HepG2 (cell line): ENCODE measurements around the gene SPHK2. TPM values are rescaled to one million over a fixed set of nuclear protein-coding genes. Genes with fewer than 3 reads are reported as not detected.

Experiments
- DDIT3 ChIP-seq: sonication (generic); formaldehyde crosslinking; IDR thresholded peaks from 2 replicates; pipeline ENCODE4 v1.4.0; 2020; ENCODE audit warnings: mild to moderate bottlenecking, missing genetic modification reagents
- GATA4 ChIP-seq: sonication (generic); IDR thresholded peaks from 2 replicates; pipeline ENCODE4 v1.6.1; 2016; ENCODE audit warnings: antibody characterized with exemption, low read depth, borderline replicate concordance
- GATAD1 ChIP-seq: IDR thresholded peaks from 2 replicates; pipeline ENCODE4 v1.6.1; 2016; ENCODE audit warnings: missing genetic modification reagents, missing compliant biosample characterization
- HDAC1 ChIP-seq: sonication (generic); formaldehyde crosslinking; IDR thresholded peaks from 2 replicates; pipeline ENCODE4 v1.5.1; 2020; ENCODE audit warnings: mild to moderate bottlenecking, missing genetic modification reagents
- IKZF1 ChIP-seq: fragments of 450-650 bp; IDR thresholded peaks from 2 replicates; pipeline ENCODE4 v1.7.1; 2016
- JUNB ChIP-seq: sonication (generic); formaldehyde crosslinking; IDR thresholded peaks from 2 replicates; pipeline ENCODE4 v1.8.0; 2022; ENCODE audit warnings: missing genetic modification reagents, mild to moderate bottlenecking, borderline replicate concordance
- MEIS1 ChIP-seq: sonication (generic); formaldehyde crosslinking; IDR thresholded peaks from 2 replicates; pipeline ENCODE4 v1.9.0; 2021; ENCODE audit warnings: mild to moderate bottlenecking, missing genetic modification reagents, moderate library complexity, borderline replicate concordance
- NR2F2 ChIP-seq: IDR thresholded peaks from 2 replicates; pipeline ENCODE4 v1.6.1; 2012; ENCODE audit warnings: low read depth, inconsistent platforms, borderline replicate concordance
- PAF1 ChIP-seq: IDR thresholded peaks from 2 replicates; pipeline ENCODE4 v1.6.1; 2016; ENCODE audit warnings: missing genetic modification reagents, missing compliant biosample characterization
- RORA ChIP-seq: sonication (generic); formaldehyde crosslinking; IDR thresholded peaks from 2 replicates; pipeline ENCODE4 v1.5.0; 2020; ENCODE audit warnings: mild to moderate bottlenecking, missing genetic modification reagents, moderate library complexity
- SRSF4 ChIP-seq: fragments of 200-400 bp; formaldehyde crosslinking; IDR thresholded peaks from one replicate; pipeline ENCODE4 v1.6.1; 2018; ENCODE audit warnings: mild to moderate bottlenecking, low read depth, low read length, moderate library complexity; ENCODE audit not compliant: poor library complexity, severe bottlenecking
- ZNF230 ChIP-seq: sonication (generic); formaldehyde crosslinking; IDR thresholded peaks from 2 replicates; pipeline ENCODE4 v1.4.0; 2020; ENCODE audit warnings: mild to moderate bottlenecking, missing genetic modification reagents
- ZNF614 ChIP-seq: IDR thresholded peaks from 2 replicates; pipeline ENCODE4 v1.6.1; 2018; ENCODE audit warnings: missing biosample characterization, missing genetic modification reagents, inconsistent platforms, borderline replicate concordance
- ZNF703 ChIP-seq: sonication (generic); formaldehyde crosslinking; IDR thresholded peaks from 2 replicates; pipeline ENCODE4 v1.5.1; 2020; ENCODE audit warnings: missing genetic modification reagents, mild to moderate bottlenecking, moderate library complexity, borderline replicate concordance
- ZSCAN9 ChIP-seq: IDR thresholded peaks from 2 replicates; pipeline ENCODE4 v1.6.1; 2016; ENCODE audit warnings: borderline replicate concordance
- polyA plus RNA-seq, 8 experiments: library from polyadenylated mRNA; depleted of rRNA in 3 of 8; stranded (reverse) in 7 of 8; unstranded in 1 of 8; fragments of >200 nt; fragmentation: Illumina TruSeq in 4 of 8; extraction: Trizol in 4 of 8; gene quantifications; 2 replicates each; pipeline versions ENCODE4 v1.2.1 to v1.2.3, GENCODE V29; 2011 to 2016; ENCODE audit warnings: low read depth in 4 of 8, missing spikeins in 1 of 8, mixed read lengths in 1 of 8; ENCODE audit not compliant: insufficient read depth in 1 of 8
- total RNA-seq, 5 experiments: library from RNA; depleted of rRNA; stranded (reverse); fragments of >200 nt; fragmentation: Illumina TruSeq; extraction: Trizol; gene quantifications; 2 replicates each; pipeline ENCODE4 v1.2.3, GENCODE V29; 2016; ENCODE audit warnings: low read depth in 1 of 5

SPHK2 gene
- total and polyA plus RNA-seq, 2 of the 13 experiments (the other 11 are each of a cell fraction or from before 2014, with no cell fraction given): 2.9 to 14.4 TPM

GRCh38 chr19:48618916-48619691, at the start of gene SPHK2, which contains the start of gene RPL18 (continued):
- 0 out of 2 replicates have a peak, but pooled peaks have one; percentile 20 for TF ChIP-seq RORA (CRISPR knock-in tag)
- peak; percentile 99 for TF ChIP-seq GATAD1 (CRISPR knock-in tag)
- no peak for TF ChIP-seq IKZF1
- TF ChIP-seq DDIT3 (CRISPR knock-in tag): no peak
- peak; percentile 85 for TF ChIP-seq ZNF614 (CRISPR knock-in tag)
- TF ChIP-seq MEIS1 (CRISPR knock-in tag): peak; percentile 86; the same call in 1 of the 2 replicates
- no peak for TF ChIP-seq SRSF4
- no peak; the same call in 1 of the 2 replicates for TF ChIP-seq PAF1 (CRISPR knock-in tag)
- TF ChIP-seq GATA4: peak; percentile 71
- peak; percentile 97 for TF ChIP-seq HDAC1 (CRISPR knock-in tag)
- peak; percentile 24; the same call in 1 of the 2 replicates for TF ChIP-seq NR2F2
- TF ChIP-seq ZSCAN9 (CRISPR knock-in tag): peak; percentile 39; the same call in 1 of the 2 replicates
- peak; percentile 51; the same call in 1 of the 2 replicates for TF ChIP-seq ZNF230
- no peak for TF ChIP-seq JUNB
- peak; percentile 46; the same call in 1 of the 2 replicates for TF ChIP-seq ZNF703 (CRISPR knock-in tag)
